H7 (cell line): ENCODE results near the gene PIWIL4. TPM values are rescaled to one million over a fixed set of nuclear protein-coding genes. Genes with fewer than 3 reads are reported as not detected.

Experiments
- DNase-seq: peaks from one replicate; pipeline ENCODE4 v3.0.0; 2012
- H3K27me3 ChIP-seq: 2 replicates; pipeline ENCODE4 v1.6.0; 2011; ENCODE audit warnings: mild to moderate bottlenecking, low read length; ENCODE audit not compliant: control insufficient read depth, insufficient read depth
- H3K36me3 ChIP-seq: replicated peaks from 2 replicates; pipeline ENCODE4 v1.5.1; 2011; ENCODE audit warnings: low read length; ENCODE audit not compliant: control insufficient read depth, insufficient read depth
- H3K4me3 ChIP-seq: 2 replicates; pipeline ENCODE4 v1.5.1; 2011; ENCODE audit warnings: low read depth, mild to moderate bottlenecking, control low read depth, low read length, moderate library complexity; ENCODE audit not compliant: insufficient read depth
- total RNA-seq: library from RNA; depleted of rRNA; stranded (reverse); fragments of >200 nt; shearing (Covaris generic); gene quantifications from 2 replicates; pipeline ENCODE4 v1.2.3, GENCODE V29; 2014

The PIWIL4 gene
- total RNA-seq, 1 experiment from 2014 or later = 1.2 TPM

DNA sequence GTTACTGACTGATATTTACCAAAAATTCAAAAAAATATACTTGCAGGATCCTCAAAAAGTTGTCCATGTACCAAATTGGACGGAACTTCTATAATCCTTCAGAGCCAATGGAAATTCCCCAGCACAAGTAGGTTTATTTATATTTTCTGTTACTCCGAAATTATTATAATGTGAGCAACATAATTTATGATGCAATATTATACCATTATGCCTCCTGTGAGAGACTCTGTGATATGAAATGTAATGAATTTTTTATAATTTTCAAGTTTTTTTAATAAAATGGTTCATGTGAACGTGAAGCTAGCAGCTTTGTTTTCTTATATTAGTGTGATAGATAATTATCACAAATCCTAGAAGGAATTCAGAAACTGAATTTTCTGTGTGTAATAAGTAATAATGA lies 18.2 kb downstream of the PIWIL4 start:
- no peak for DNase-seq
- H3K4me3 ChIP-seq = no peak overlapping the region
- H3K27me3 ChIP-seq = no peaks in the 10 kb centered on the region
- H3K36me3 ChIP-seq = no peaks in the 10 kb centered on the region

GRCh38 chr11:94586546-94586945 lies 19.4 kb downstream of the PIWIL4 start:
- no peak for DNase-seq
- Histone ChIP-seq H3K36me3 (no peaks in the 10 kb centered on the region), H3K27me3 (no peaks in the 10 kb centered on the region), H3K4me3 (no peak overlapping the region)

DNA sequence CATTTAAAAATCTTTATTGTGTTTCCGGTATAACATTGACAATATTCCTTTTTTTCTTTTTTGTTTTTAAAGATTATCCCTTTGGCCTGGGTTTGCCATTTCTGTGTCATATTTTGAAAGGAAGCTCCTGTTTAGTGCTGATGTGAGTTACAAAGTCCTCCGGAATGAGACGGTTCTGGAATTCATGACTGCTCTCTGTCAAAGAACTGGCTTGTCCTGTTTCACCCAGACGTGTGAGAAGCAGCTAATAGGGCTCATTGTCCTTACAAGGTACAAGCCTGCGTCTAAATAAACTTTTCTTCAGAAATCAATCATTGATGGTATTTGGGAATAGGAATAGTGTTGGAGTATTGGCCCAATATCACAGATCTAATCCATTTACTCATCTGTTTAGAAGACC lies 19.8 kb downstream of the PIWIL4 start:
- no peaks in the 10 kb centered on the region for H3K27me3 ChIP-seq
- no peak for DNase-seq

DNA sequence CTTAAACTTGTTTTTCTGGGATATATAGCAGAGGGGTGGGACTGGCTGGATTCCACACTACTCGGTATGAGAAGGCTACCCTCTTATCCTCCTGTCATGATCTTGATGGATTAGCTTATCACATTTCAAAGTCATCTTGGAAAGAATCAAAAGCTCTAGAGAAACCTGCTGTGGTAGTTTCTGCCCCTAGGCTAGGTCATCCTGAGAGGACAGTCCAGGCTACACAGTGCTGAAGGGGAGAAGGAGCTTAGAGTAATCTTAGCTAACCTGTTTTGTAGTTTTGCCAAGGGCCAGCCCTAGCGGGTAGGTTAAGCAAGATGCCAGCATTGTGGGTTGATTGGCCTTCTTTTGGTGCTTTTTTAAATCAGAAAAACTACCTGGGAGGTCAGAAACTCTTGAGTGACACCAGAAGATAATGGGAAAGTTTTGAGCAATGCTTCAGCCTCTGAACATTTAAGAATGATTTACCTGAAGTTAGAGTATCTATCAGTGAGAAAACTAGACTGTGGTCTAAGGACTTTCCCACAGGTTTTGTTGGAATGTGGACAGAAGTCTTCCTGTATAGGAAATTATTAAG lies 21.3 kb downstream of the PIWIL4 start:
- no peak overlapping the region for H3K4me3 ChIP-seq
- H3K36me3 ChIP-seq = no peaks in the 10 kb centered on the region
- no peak for DNase-seq
- H3K27me3 ChIP-seq = no peaks in the 10 kb centered on the region

More for the DNA sequence above, 19.8 kb downstream of the PIWIL4 start:
- H3K4me3 ChIP-seq = no peak overlapping the region
- no peaks in the 10 kb centered on the region for H3K36me3 ChIP-seq

GRCh38 chr11:94590352-94591041 lies 23.3 kb downstream of the PIWIL4 start:
- H3K4me3 ChIP-seq = no peak overlapping the region
- no peak for DNase-seq
- H3K27me3 ChIP-seq = no peaks in the 10 kb centered on the region
- no peaks in the 10 kb centered on the region for H3K36me3 ChIP-seq

DNA sequence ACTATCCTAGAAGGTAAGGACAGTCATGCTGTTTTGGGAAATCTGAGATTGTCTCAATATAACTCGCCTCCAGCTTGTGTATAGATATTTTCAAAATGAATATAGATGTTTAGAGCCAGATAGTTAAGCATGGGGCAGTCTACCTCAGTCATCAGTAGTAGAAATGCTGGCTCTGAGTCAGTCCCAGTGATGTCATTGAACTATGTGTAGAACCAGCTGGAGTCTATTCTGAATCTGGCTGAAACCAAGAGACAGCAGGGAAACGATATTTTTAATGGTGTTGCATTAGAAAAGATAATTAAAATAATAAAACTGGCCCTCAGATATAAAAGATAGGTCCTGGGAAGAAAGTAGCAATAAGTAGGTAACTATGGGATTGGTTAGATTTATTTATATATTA lies 25.9 kb downstream of the PIWIL4 start:
- H3K27me3 ChIP-seq = no peaks in the 10 kb centered on the region
- no peak for DNase-seq
- H3K36me3 ChIP-seq = no peaks in the 10 kb centered on the region
- no peak overlapping the region for H3K4me3 ChIP-seq

GRCh38 chr11:94595076-94595475 lies 27.9 kb downstream of the PIWIL4 start:
- Histone ChIP-seq H3K36me3 (no peaks in the 10 kb centered on the region), H3K27me3 (no peaks in the 10 kb centered on the region), H3K4me3 (no peak overlapping the region)
- DNase-seq = no peak

DNA sequence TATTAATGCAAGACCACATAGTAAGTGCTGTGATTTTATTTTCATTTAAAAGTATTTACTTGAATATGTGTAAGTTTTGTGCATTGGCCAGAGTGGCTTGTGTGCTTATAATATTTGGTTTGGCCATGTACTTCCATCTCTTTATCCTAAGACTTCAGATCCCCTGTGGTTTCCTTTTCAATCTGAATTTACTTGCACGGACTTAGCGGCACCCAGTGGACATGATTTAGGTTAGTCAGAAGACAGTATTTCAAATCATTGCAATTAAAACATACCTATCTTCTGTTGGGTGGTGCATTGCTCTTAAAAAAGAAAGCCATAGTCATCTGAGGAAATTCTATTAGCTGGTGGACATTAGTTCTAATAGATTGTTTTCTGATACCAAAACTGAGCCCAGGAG lies 30.7 kb downstream of the PIWIL4 start:
- no peak overlapping the region for H3K4me3 ChIP-seq
- no peak for DNase-seq
- H3K27me3 ChIP-seq = no peaks in the 10 kb centered on the region
- H3K36me3 ChIP-seq = no peaks in the 10 kb centered on the region

GRCh38 chr11:94599510-94599909 lies 32.3 kb downstream of the PIWIL4 start:
- H3K36me3 ChIP-seq = no peaks in the 10 kb centered on the region
- DNase-seq = no peak
- H3K4me3 ChIP-seq = no peak overlapping the region
- no peaks in the 10 kb centered on the region for H3K27me3 ChIP-seq

DNA sequence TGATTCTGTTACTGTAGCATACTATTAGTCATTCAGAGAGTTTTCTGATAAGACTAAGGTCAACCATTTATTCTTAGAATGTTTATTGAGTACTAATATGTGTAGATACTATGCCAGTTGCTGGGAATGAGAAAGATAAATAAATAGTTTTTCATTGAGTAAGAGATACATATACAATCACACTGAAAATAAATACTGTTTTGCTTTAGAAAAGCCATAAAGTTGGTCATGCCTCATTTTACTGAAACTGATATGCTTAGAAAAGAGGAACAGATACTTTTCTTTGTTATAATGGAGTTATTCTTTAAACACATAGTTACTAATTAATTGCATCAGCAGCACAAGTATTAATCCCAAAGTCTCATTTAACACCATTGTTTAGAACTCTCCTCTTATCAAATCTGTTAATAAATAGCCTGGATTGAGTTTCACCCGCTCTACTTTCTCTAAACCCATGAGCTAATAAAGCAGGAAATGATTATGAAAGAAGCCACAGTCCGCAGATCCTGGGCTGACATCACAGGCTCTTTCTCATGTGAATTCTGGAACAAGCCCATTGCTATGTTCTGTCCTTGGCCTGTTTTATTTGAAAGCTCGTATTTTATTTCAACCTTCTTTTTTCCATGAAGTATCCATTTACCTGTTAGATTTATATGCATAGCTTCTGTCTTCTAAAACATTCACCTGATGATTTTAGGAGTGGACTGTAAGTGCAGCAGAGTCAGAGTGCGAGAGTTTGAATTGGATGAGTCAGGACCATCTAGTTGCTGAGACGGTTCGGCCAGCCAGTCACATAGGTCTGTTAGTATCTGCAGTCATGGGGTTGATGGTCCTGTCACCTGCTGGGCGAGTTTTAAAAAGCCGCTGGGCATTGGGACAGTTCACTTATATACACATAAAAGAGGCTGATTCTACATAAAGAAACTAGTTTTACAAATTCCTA lies 35.5 kb downstream of the PIWIL4 start:
- no peak for DNase-seq
- Histone ChIP-seq H3K36me3 (no peaks in the 10 kb centered on the region), H3K4me3 (no peak overlapping the region), H3K27me3 (no peaks in the 10 kb centered on the region)

- H3K4me3 ChIP-seq = no peak overlapping the region
- no peaks in the 10 kb centered on the region for H3K27me3 ChIP-seq
- no peaks in the 10 kb centered on the region for H3K36me3 ChIP-seq
- DNase-seq = no peak
These were observed 36.4 kb downstream of the PIWIL4 start for GRCh38 chr11:94603587-94603986.

DNA sequence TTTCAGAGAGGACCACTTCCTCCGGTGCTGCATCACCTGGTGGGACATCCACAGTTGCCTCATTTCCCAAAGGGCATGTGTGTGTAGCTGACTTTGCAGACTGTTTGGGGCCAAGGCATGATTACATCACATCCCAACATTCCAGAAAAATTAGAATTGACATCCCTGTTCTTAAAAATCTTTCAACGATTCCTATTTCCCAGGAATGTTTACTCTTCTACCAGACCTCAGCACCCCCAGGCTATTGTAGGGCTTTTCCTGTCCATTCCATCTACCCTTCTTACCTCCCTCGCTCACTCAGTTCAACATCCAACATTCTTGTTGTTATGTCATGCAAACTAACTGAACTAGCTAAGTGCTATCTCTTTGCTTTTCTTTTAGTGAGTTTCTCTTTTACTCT lies 37.3 kb downstream of the PIWIL4 start:
- Histone ChIP-seq H3K4me3 (no peak overlapping the region), H3K27me3 (no peaks in the 10 kb centered on the region), H3K36me3 (no peaks in the 10 kb centered on the region)
- DNase-seq = no peak

DNA sequence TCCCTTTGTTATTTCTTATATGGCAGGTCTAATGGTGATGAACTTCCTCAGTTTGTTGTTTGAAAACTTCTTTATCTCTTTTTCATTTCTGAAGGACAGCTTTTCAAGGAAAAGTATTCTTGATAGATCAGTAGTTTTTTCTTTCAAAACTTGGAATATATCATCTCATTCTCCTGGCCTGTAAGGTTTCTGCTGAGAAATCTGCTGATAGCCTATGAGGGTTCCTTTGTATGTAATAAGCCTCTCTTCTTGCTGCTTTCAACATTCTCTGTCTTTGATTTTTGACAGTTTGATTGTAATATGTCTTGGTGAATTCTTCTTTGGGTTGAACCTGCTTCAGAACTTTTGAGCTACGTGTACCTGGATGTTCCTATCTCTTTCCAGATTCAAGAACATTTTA lies 46.0 kb downstream of the PIWIL4 start:
- DNase-seq = no peak
- no peaks in the 10 kb centered on the region for H3K36me3 ChIP-seq
- no peak overlapping the region for H3K4me3 ChIP-seq
- H3K27me3 ChIP-seq = no peaks in the 10 kb centered on the region

DNA sequence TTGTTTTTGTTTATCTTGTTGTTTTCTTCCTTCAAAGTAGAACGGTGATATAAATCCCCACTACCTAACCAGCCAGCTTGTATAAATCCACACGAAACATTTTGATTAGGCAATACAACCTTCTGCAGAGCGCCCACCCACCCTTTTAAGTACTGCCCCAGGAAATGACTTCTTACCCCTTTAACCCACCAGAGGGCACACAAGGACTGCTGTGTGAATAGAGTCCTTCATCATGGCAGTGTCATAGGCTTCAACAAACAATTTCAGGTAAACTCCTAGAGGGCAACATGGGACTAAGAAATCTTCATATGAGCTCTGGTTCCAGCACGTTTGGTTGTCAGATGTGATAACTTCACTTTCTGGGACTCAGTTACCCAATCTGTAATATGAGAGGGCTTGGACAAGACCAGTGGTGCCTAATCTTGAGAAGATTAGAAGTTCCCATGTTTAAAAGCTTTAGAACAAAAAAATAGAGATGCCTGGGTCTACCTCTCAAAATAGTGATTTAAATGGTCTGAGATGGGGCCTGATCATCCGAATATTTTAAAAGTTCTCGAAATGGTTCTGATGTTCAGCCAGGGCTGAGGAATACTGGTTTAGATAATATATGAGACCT lies 56.1 kb downstream of the PIWIL4 start:
- H3K4me3 ChIP-seq = no peak overlapping the region
- H3K36me3 ChIP-seq = no peaks in the 10 kb centered on the region
- no peaks in the 10 kb centered on the region for H3K27me3 ChIP-seq
- DNase-seq = peak; percentile 76
